Stimulated activated naive CD8-positive, alpha-beta T cell treated with anti-CD3 and anti-CD28 coated beads, Interleukin-15, Interleukin-2, amounts not matched to agents 100 U/mL and 50 U/mL, for 24 hours (primary cell): ENCODE results near the gene USP25.

Experiments
- ATAC-seq: fragments of 150-1000 bp; cut with Tn5 transposase; one replicate; pipeline ENCODE4 v1.10.0; 2021
- DNase-seq: peaks from one replicate; pipeline ENCODE4 v3.0.0; 2021

The USP25 gene

DNA sequence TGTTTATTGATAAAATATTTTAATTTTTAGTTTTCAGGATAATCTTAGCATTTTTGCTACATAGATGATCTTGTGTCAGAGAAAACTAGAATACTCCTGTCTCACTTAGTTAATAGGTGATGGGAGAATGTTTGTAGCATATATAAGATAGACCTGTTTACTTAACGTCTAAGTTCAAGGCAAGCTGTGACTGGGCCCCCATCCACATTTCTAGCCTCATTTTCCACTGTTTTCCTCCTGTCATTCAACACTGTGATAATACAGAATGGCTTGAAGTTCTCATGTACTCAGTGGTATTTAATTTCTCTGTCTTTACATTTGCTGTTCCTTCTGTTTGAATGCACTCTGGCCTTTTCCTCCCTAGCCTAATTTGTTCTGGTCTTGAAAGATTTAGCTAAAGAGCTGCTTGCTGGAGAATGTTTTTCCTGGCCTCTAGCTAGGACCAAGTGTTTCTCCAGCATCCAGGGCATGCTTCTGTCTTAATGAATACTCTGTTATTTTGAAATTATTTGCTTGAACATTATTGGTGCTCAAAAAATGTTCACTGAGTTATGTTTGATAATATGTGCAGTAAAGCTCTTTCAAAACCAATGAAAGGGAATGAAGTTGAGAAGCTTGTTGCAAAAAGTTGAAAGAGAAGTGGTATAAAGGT, 37.3 kb downstream of the USP25 start:
- ATAC-seq (no peak), DNase-seq (no peak)

DNA sequence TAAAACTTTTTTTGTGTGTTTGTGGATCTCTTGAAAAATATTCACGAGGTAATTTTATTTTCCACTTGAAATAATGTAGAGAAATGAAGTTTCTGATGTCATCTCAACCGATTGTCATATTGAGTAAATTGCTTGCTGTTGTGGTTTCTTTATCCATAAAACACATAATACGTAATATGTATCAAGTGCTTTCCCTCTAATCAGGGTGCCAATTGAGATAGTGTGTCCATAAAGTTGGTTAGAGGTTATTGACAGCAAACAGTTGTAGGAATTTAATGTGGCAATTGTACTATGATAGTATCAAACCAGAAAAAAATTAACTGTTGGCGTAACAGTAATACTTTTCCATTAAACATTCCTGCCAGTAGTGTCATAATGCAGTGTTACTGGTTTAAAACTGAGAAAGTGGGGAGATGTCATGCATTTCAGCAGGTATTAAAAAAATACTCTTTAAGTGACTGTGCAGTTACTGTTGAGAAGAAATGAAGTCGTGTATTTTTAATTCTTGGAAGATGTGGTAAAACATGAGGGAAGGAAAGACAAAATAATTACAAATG, 38.3 kb downstream of the USP25 start:
- no peak for DNase-seq
- no peak for ATAC-seq

GRCh38 chr21:15768853-15769252, 39.1 kb downstream of the USP25 start:
- ATAC-seq (no peak), DNase-seq (no peak)

- no peak for ATAC-seq
Observed at GRCh38 chr21:15771311-15771710, 41.5 kb downstream of the USP25 start.

DNA sequence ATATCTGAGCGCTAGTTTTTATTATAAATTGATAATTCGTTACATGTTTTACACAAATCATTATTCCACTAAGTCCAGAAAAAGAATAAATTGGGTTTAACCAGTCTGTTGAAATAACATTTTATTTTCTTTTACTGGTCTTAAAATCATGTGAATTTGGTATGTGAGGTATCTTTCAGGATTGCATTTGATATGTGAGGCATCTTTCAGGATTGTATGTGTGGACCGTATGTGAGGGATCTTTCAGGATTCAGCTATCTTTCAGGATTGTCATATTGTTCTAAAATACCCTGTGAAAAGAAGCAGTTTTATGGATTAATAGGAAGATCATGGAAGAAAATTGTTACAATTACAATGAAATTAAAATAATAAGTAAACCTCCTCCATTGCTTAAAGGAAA, 42.9 kb downstream of the USP25 start:
- DNase-seq = no peak
- ATAC-seq = no peak

More at GRCh38 chr21:15771311-15771710, 41.5 kb downstream of the USP25 start:
- no peak for DNase-seq

DNA sequence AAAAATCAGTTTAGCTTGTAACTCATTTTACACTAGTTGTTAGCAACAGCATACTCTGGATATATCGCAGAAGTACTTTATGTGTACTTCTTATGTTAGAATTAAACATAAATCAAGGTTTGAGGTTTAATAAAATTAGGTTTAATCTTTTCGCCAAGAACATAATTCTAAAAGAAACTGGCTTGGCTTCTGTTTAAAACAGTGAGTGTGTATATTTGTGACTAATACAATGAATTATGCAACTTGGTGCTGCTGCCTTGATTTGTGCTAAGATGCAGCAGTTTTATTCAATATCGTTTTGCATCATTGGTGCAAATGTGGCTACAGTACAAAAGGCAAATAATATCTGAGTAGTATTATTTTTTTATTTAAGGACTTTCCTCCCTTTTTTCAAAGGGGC, 44.8 kb downstream of the USP25 start:
- no peak for ATAC-seq
- no peak for DNase-seq

- DNase-seq = no peak
- ATAC-seq = no peak
Observed at GRCh38 chr21:15775291-15775690, 45.5 kb downstream of the USP25 start.

- DNase-seq (no peak), ATAC-seq (no peak)
Observed at GRCh38 chr21:15775981-15776380, 46.2 kb downstream of the USP25 start.

DNA sequence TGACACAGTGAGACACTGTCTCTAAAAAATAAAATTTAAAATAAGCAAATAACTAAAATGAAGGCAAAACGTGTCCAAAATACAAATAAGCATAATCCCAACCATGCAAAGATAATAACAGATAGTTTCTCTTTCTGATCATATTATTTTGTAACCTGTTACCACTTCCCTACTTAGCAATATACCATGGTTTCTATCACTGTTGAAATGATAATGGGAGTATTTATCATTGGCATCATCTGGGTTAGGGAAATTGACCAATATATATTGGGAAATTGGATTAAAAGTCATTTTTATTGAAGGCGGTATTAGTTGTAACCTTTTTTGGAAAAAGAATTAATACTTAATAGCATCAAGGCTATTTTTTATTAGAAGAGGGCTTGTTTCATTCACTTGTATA, 47.0 kb downstream of the USP25 start:
- DNase-seq = no peak
- ATAC-seq = no peak

DNA sequence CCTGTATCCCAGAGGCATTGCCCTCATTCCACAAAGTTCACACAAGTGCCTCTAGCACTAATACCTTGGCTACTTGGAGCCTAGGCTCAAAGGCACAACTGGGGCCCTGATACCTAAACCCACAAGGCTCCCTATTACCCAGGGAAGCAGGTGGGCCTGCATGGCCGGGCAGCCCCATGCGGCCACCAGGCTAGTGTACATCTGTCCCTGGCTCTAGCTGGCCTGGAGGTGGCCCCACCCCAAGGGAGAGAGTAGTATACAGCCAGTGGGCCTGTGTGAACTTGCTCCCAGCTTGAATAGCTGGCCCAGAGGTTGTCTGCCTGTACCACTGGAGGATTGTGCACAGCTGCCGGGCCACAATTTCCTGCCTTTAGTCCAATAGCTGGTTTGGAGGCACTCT, 52.2 kb downstream of the USP25 start:
- DNase-seq (no peak), ATAC-seq (no peak)

- no peak for ATAC-seq
- no peak for DNase-seq
Observed at GRCh38 chr21:15788847-15789523, 59.2 kb downstream of the USP25 start.

GRCh38 chr21:15793109-15793508, 63.3 kb downstream of the USP25 start:
- DNase-seq = no peak
- no peak for ATAC-seq

DNA sequence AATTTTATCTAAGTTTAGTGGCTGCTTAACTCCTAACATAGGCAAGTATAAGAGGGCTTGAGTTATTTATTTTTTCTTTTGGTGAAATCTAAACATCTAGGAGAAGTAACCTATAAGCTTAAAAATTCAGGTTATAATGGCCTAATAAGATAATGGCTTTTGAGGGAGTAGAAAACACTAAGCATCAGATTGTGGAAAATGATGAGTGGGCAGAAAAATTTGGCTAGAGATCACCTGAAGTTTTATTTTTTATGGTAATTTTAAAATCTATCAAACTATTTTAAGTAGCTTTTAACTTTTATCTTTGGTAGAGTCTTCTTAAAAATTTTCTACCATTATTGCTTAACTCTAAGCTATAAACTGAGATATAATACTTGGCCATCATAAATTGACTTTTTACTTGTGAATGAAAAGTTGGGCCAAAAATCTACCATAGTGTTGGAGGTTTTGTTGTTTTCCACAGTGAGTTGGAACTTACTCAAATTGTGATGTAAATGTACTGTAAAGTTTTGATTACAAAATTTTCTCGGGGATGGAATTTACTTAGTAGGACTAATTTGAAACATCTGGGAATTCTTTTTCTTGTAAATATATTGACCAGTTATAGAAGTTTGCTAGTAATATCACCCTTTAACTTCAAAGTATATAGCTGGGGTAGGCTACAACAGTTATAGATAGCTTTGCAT, 63.9 kb downstream of the USP25 start:
- ATAC-seq (no peak), DNase-seq (no peak)

- no peak for ATAC-seq
- no peak for DNase-seq
Observed at GRCh38 chr21:15794277-15794912, 64.6 kb downstream of the USP25 start.

GRCh38 chr21:15795533-15795932, 65.8 kb downstream of the USP25 start:
- DNase-seq = no peak
- ATAC-seq = peak; percentile 65

DNA sequence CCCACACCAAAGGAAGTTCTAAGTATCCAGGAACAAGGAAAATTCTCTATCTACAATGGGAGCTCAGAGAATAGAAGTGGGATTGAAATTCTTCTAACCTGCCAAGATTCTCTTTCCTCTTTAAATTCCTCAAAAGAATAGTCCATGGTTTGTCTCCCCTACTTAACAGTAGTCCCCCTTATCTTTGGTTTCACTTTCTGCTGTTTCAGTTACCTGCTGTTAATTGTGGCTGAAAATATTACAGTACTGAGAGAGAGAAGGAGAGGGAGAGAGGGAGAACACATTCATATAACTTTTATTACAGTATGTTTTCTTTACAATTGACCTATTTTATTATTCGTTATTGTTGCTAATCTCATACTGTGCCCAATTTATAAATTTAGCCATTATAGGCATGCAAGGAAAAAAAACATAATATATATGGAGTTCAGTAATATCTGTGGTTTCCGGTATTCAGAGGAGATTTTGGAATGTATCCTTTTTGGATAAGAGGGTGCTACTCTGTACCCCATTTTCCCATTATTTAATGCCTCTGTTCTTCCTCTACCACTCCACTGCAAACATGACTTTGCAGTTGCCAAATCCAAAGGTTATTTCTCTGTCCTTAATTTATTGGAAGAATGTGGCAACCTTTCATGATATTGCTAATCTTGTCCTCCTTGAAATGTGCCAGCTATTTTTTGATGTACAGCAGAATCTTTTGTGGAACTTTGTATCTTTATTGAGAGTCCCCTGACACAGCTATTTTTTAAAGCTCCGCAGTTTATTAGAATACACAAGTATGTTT, 68.0 kb downstream of the USP25 start:
- no peak for ATAC-seq
- DNase-seq = no peak

- ATAC-seq (no peak), DNase-seq (no peak)
Observed at GRCh38 chr21:15801352-15801863, 71.6 kb downstream of the USP25 start.

GRCh38 chr21:15804247-15805005, 74.6 kb downstream of the USP25 start:
- ATAC-seq (no peak), DNase-seq (no peak)

GRCh38 chr21:15809065-15809464, 79.3 kb downstream of the USP25 start:
- DNase-seq (no peak), ATAC-seq (no peak)

DNA sequence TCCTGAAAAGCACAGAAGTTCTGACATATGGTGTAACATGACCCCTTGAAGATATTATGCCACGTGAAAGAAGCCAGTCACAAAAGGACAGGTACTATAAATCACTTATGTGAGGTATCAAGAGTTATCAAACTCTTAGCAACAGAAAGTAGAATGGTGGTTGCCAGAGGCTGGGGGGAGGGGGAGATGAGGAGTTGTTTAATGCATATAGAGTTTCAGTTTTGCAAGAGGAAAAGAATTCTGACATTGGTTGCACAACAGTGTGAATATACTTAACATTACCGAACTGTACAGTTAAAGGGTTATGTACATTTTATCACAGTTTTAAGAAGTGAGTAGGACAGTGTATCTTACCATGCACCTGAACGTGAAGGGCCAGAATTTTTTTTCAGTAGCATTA, 80.0 kb downstream of the USP25 start:
- ATAC-seq = no peak
- no peak for DNase-seq

DNA sequence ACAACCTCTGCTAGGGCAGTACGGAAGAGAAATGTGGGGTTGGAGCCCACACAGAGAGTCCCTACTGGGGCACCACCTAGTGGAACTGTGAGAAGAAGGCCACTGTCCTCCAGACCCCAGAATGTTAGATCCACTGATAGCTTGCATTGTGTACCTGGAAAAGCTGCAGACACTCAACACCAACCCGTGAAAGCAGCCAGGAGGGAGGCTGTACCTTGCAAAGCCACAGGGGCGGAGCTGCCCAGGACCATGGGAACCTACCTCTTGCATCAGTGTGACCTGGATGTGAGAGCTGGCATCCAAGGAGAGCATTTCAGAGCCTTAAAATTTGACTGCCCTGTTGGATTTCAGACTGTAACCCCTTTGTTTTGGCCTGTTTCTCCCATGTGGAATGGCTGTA, 85.5 kb downstream of the USP25 start:
- no peak for ATAC-seq

More for the DNA sequence above, 85.5 kb downstream of the USP25 start:
- DNase-seq = no peak
